Fibroblast of the conjunctiva (primary cell): ENCODE measurements around the gene BEST2.

Experiments used
- DNase-seq: peaks from one replicate; pipeline ENCODE4 v3.0.0-alpha.2; 2010; ENCODE audit warnings: low read depth

BEST2 gene

DNA sequence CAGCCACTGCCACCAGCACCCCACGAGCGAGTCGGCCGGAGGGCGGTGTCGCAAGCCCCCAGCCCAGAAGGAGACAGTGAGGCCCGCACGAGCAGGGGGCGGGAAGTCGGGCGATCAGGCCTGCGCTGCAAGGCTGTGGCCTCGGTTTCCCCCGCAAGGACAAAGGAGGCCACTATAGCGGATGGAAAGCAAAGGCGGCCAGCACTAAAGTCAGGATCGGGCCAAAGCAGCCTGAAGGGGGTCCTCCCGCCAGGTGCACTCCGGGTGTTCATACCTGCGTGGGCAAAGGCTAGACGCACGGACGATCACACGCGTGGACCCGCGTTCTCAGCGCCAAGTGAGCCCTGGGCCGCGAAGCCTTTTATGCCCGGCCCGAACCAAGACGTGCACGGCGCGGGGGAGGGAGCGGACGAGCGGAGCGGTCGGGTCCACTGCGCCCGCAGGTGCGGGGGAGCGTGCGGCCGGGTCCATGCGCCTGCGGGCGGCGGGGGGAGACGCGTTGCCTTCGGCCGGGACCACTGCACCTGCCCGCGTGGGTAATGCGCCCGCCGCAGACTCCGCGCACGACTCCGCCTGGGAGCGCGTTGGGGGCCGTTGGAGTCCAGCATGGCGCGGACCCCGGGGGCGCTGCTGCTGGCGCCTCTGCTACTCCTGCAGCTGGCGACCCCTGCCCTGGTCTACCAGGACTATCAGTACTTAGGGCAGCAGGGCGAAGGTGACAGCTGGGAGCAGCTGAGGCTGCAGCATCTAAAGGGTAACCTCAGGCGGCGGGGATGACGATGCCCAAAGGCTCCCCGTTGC is 50.1 kb downstream of the BEST2 start, which contains the start of the genes PRDX2 and THSD8:
PRDX2 (minus strand) TSS at position 335 of the 801 bp plus-strand sequence. CDS start 539 bp downstream, outside the sequence.
THSD8 (plus strand) TSS at position 604 of the 801 bp plus-strand sequence; CDS start at position 607, 3 bp downstream.
- DNase-seq, result no peak

DNA sequence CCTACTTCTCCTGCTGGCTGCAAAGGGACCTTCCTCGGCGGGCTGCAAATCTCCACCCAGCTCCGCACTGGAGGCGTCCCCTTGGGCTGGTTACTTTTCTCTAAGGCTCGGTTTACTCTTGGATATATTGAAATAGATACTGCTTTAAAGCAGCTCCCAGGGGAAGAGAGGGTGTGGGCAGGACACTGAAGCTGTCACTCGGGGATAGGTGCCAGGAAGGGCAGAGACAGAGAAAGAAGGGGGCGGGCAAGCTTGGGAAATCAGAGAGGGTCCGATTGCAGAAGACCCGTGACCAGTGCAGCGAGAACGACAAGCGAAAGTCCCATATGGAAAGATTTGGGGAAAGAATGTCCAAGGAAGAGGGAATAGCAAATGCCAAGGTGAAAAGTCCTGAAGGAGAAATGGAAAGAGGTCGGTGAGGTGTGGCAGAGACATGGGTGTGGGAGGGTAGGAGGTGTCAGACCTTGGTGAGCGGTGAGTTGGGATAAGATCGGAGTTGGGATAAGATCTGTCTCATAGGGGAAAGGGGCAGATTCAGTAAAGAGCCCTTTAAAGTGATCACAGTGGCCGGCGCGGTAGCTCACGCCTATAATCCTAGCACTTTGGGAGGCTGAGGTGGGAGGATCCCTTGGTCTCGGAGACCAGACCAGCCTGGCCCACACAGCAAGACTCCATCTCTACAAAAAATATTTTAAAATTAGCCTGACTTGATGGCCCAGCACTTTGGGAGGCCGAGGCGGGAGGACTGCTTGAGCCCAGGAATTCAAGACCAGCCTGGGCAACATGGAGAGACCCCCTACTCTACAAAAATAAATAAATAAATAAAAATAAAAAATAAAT is 50.9 kb downstream of the BEST2 start:
- no peak for DNase-seq

DNA sequence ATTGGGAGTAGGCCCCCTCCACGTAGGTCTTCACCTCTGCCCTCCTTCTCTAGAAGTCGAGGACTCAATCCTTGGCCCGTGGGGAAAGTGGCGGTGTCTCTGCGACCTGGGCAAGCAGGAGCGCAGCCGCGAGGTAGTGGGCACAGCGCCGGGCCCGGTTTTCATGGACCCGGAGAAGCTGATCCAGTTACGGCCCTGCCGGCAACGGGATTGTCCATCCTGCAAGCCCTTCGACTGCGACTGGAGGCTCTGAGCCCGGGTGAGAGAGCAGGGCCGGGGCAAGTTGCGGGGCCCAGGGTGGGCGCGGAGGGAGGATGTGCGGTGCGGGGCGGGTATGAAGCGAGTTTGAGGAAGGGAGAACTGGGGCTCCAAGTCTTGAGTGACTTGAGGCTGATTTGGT is 52.5 kb downstream of the BEST2 start:
- DNase-seq, result no peak

DNA sequence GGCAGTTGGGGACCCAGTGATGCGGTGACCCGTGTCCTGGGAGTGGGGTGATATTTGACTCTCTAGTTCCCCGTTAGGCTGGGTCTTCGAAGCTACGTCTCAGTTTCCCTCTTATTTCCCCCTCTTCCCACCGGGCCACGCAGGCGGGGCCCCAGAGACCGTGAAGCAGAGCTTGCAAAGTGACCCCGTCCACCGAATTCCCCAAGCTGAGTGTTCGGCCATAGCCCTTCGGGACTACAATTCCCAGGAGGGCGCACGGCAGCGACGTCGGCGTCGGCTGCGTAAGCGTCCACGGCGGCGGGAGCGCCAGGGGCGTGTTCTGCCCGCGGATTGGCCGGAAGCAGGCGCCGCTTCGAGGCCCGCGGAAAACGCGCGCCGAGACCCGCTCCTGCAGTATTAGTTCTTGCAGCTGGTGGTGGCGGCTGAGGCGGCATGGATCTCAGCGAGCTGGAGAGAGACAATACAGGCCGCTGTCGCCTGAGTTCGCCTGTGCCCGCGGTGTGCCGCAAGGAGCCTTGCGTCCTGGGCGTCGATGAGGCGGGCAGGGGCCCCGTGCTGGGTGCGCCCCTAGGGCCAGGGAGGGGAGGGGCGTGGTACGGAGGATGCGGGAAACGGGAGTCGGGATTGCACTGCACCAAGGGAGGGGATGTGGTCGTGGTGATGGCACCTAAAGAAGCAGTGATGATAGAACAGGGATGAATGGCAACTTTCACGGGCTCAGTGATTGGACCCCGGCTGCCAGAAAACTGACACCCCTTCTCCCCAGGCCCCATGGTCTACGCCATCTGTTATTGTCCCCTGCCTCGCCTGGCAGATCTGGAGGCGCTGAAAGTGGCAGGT is 54.9 kb downstream of the BEST2 start, which contains the start of gene RNASEH2A:
RNASEH2A (plus strand) TSS at position 343 of the 840 bp plus-strand sequence; CDS start at position 433, 90 bp downstream.
- peak; percentile 85 for DNase-seq
